ENCODE results near the gene NAPEPLD.
A peak's percentile ranks its signal among the peaks of the same experiment; 100 is the strongest.
"Not testable (repeated sequence)": the region's sequence is repeated elsewhere in the genome, so short reads cannot be mapped to it uniquely, and the experiment has no call there.

NAPEPLD gene

GRCh38 chr7:103082497-103082896, 66.4 kb downstream of the NAPEPLD start (continued):
- TF ChIP-seq SALL2 (tag by site-specific recombination; IDR thresholded peaks at IDR 0.05; ENCODE audit: borderline replicate concordance): no peak
- TF ChIP-seq ZNF239 (tag by site-specific recombination; IDR thresholded peaks at IDR 0.05): no peak
- no peak for TF ChIP-seq ZSCAN4 (tag by site-specific recombination; IDR thresholded peaks at IDR 0.05)
- TF ChIP-seq ZBTB21 (tag by site-specific recombination; IDR thresholded peaks at IDR 0.05): no peak
- no peak for TF ChIP-seq ZFP37 (tag by site-specific recombination; IDR thresholded peaks at IDR 0.05)
- no peak for TF ChIP-seq ZNF544 (tag by site-specific recombination; IDR thresholded peaks at IDR 0.05)

GRCh38 chr7:103080923-103081322, 68.0 kb downstream of the NAPEPLD start:
- TF ChIP-seq ZNF704 (tag by site-specific recombination; IDR thresholded peaks at IDR 0.05): no peak
- no peak for TF ChIP-seq PRDM1 (tag by site-specific recombination; IDR thresholded peaks at IDR 0.05)
- no peak for TF ChIP-seq ZNF624 (tag by site-specific recombination; IDR thresholded peaks at IDR 0.05)
- no peak for TF ChIP-seq ZNF223 (tag by site-specific recombination; IDR thresholded peaks at IDR 0.05)
- no peak for TF ChIP-seq ZNF837 (tag by site-specific recombination; IDR thresholded peaks at IDR 0.05)
- no peak for TF ChIP-seq IKZF3 (tag by site-specific recombination; IDR thresholded peaks at IDR 0.05)
- no peak for TF ChIP-seq GFI1B (tag by site-specific recombination; IDR thresholded peaks at IDR 0.05)
- Histone ChIP-seq H3K9me3 (ENCODE audit: control insufficient read depth, insufficient read depth, low read depth, low read length) (no peaks in the 10 kb centered on the region), H3K36me3 (ENCODE audit: control insufficient read depth in 2 of 2, insufficient read depth in 1 of 2, low read length in 2 of 2) (peaks cover 7 to 27% of the 10 kb centered on the region in 2 experiments), H3K4me3 (ENCODE audit: low read depth, low read length) (no peak overlapping the region), H3K4me1 (ENCODE audit: control insufficient read depth, insufficient read depth, low read length) (no peaks in the 10 kb centered on the region), H3K27ac (ENCODE audit: extremely low read depth, low read depth, low read length) (no peak overlapping the region)
- ChIA-PET POLR2A (interaction anchor here (0.6 kb wide), 1 partner anchor 21 kb away, joined by 7 read pairs; no protein-coding TSS in a partner anchor), CTCF (interaction anchor here (0.6 to 1.7 kb wide), 4 partner anchors 8 to 1821 kb away, joined by 3 to 5 read pairs (median 4); no protein-coding TSS in a partner anchor)

GRCh38 chr7:103079836-103080235, 69.1 kb downstream of the NAPEPLD start:
- ChIA-PET POLR2A (no interaction called here), CTCF (interaction anchor here (1.6 kb wide), 1 partner anchor 18 kb away, joined by 5 read pairs; no protein-coding TSS in a partner anchor)
- no peak for TF ChIP-seq ZNF521 (tag by site-specific recombination; IDR thresholded peaks at IDR 0.05)
- no peak for TF ChIP-seq ZNF544 (tag by site-specific recombination; IDR thresholded peaks at IDR 0.05)
- no peak for TF ChIP-seq ZNF214 (tag by site-specific recombination; IDR thresholded peaks at IDR 0.05; ENCODE audit: borderline replicate concordance)
- no peak for TF ChIP-seq ZNF157 (tag by site-specific recombination; IDR thresholded peaks at IDR 0.05)
- no peak for TF ChIP-seq ZNF221 (tag by site-specific recombination; IDR thresholded peaks at IDR 0.05; ENCODE audit: borderline replicate concordance)
- no peak for TF ChIP-seq ZNF266 (tag by site-specific recombination; IDR thresholded peaks at IDR 0.05; ENCODE audit: low read depth)
- TF ChIP-seq PRDM1 (tag by site-specific recombination; IDR thresholded peaks at IDR 0.05): no peak
- no peak for TF ChIP-seq ZNF558 (tag by site-specific recombination; IDR thresholded peaks at IDR 0.05)
- TF ChIP-seq ZFP41 (tag by site-specific recombination; IDR thresholded peaks at IDR 0.05; ENCODE audit: borderline replicate concordance): no peak
- H3K4me3 ChIP-seq (ENCODE audit: low read depth, low read length): no peak overlapping the region
- no peak overlapping the region for H3K27ac ChIP-seq (ENCODE audit: extremely low read depth, low read depth, low read length)
- peaks cover 0 to 19% of the 10 kb centered on the region in 2 experiments; a peak in 2 of 3 replicates for H3K36me3 ChIP-seq (ENCODE audit: control insufficient read depth in 2 of 2, insufficient read depth in 1 of 2, low read length in 2 of 2)
- H3K9me3 ChIP-seq (ENCODE audit: control insufficient read depth, insufficient read depth, low read depth, low read length): no peaks in the 10 kb centered on the region
- no peaks in the 10 kb centered on the region for H3K4me1 ChIP-seq (ENCODE audit: control insufficient read depth, insufficient read depth, low read length)

- CTCF ChIA-PET; H3K9me3 ChIP-seq (ENCODE audit: control insufficient read depth, insufficient read depth, low read depth, low read length); POLR2A ChIA-PET; H3K27ac ChIP-seq (ENCODE audit: extremely low read depth, low read depth, low read length); H3K4me1 ChIP-seq (ENCODE audit: control insufficient read depth, insufficient read depth, low read length); H3K4me3 ChIP-seq (ENCODE audit: low read depth, low read length); H3K36me3 ChIP-seq (ENCODE audit: control insufficient read depth in 2 of 2, insufficient read depth in 1 of 2, low read length in 2 of 2): not testable (repeated sequence)
- TF ChIP-seq ZFHX2 (tag by site-specific recombination; conservative IDR thresholded peaks at IDR 0.05): peak; percentile 27; the same call in 1 of the 2 replicates
- peak; percentile 26; the same call in 1 of the 2 replicates for TF ChIP-seq GLIS1 (tag by site-specific recombination; IDR thresholded peaks at IDR 0.05)
Measured at GRCh38 chr7:103078226-103078625, 70.7 kb downstream of the NAPEPLD start.

Measured in HEK293 (cell line).